ENCODE results near the gene ANAPC16.
"Not testable (repeated sequence)": the region's sequence is repeated elsewhere in the genome, so short reads cannot be mapped to it uniquely, and the experiment has no call there.

The ANAPC16 gene

GRCh38 chr10:72278668-72279393 lies 63.0 kb downstream of the ANAPC16 start:
- DNase-seq (ENCODE audit: low read depth in 2 of 2): no peak

GRCh38 chr10:72279587-72279986 lies 63.8 kb downstream of the ANAPC16 start:
- DNase-seq (ENCODE audit: low read depth in 2 of 2): not testable (repeated sequence)

- DNase-seq (ENCODE audit: low read depth in 2 of 2): no peak
Observed at GRCh38 chr10:72283131-72283530, 67.3 kb downstream of the ANAPC16 start.

Data from fibroblast of skin of left quadriceps (primary cell).